NCI-H226 (cell line): ENCODE data around the gene PRR19.

ENCODE experiments used
- DNase-seq: peaks from one replicate; pipeline ENCODE4 v3.0.0-alpha.2; 2015

PRR19 gene

DNA sequence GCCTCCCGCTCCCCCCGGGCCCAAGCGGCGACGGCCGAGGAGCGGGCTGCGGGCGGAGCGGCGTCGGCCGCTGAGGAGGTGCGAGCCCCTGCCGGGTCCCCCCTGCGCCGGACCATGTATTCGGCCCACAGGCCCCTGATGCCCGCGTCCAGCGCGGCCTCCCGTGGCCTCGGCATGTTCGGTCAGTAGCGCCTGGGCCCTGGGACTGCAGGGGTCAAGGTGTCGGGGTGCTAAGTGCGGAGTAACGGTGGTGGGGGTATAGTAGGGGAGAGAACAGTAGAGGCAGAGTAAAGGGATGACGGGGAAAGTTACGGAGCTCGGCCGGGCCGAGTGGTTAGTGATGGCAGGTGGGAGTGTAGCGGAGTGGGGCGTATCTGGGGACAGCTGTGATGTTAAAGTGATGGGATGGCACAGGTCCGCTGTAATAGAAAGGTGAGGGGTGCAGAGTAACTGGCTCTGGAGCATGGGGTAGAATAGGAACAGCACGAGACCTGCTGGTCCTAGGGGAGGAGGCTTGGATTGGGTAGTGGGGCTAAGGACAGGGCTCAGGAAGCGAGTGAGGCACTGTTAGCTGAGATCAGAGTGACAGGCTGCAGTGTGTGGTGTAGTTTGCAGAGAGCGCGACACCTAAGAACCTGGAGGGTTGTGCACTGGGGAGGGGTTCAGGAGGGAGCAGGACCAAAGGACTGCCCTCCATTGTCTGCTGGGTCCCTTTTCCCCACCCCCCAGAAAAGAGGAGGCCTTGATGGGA, 17.2 kb upstream of the PRR19 start:
- no peak for DNase-seq

DNA sequence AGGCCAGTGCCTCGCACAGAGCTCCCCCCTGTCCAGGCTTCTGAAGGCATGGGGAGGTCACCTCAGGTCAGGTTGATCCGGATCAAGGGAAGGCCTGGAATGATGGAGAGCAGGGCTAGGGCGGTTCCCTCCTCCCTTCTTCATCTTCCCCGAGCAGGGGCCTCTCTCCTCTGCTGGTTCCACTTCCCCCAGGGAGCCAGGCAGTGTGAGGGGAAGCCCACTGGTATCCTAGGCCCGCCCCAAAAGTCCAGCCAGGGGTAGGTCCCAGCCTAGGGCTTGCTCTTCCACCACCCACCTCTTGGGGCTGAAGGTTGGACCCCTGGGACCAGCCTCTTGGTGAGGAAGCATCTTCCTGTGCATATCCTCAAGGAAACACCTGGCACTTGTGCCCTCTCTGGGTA, 16.4 kb upstream of the PRR19 start:
- DNase-seq, result no peak

DNA sequence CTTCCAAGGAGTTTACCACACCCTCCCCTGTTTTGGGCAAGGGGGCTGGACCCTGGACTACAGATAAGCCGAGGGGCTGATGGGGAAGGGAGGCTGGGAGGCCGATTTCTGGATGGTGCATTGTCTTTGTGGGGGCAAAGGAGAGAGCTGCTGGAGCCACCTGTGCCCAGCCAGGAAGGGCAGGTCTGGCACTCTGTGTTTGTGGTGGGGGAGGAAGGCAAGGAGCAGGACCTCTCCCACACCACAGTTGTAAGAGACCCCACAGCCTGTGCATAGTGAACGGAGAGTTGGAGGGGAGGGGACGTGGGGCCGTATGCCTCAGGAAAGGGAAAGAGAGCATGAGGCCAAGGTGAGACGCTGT, 16.0 kb upstream of the PRR19 start:
- no peak for DNase-seq

DNA sequence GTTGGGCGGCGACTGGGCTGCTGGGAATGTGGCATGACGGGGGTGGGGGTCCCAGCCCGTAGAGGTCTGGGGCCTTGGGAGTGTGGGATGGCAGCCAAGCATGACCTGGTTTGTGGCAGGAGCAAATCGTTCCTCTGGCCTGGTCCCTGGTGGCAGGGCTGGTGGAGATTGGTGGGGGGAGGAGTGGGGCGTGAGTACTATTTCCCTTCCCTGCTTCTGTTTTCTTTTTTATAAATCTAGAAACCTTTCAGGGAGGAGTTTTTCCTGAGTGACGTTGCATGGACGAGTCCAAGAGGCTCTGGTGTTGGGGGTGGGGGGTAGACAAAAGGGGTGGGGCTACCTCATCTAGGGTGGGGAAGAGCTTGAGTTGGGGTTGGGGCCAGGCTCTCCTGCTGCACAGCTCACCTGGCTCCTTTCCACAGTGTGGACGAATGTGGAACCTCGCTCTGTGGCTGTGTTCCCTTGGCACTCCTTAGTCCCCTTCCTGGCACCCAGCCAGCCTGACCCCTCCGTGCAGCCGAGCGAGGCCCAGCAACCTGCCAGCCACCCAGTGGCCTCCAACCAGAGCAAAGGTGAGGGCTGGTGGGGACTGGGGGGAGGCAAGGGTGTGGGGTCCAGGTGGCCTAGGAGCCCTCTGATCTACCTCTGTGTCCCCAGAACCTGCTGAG, 15.4 kb upstream of the PRR19 start:
- no peak for DNase-seq

DNA sequence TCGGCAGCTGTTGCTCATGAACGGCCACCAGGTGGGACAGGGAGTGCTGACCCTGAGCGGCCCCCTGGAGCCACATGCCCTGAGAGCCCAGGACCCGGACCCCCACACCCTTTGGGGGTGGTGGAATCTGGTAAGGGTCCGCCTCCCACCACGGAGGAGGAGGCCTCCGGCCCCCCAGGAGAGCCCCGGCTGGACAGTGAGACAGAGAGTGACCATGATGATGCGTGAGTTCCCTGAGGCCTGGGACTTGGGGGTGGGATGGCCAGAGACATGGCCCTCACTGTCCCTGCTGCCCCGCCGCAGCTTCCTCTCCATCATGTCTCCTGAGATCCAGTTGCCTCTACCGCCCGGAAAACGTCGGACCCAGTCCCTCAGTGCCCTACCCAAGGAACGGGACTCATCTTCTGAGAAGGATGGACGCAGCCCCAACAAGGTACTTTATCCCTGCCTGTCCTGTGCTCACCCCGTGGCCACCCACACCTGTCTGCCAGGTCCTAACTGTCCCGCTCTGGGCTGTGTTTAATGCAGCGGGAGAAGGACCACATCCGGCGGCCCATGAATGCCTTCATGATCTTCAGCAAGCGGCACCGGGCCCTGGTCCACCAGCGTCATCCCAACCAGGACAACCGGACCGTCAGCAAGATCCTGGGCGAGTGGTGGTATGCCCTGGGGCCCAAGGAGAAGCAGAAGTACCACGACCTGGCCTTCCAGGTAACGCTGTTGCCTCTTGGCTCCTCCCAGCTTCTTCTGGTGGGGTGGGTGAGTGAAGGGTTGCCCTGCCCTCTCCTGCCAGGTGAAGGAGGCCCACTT, 14.7 kb upstream of the PRR19 start:
- no peak for DNase-seq

DNA sequence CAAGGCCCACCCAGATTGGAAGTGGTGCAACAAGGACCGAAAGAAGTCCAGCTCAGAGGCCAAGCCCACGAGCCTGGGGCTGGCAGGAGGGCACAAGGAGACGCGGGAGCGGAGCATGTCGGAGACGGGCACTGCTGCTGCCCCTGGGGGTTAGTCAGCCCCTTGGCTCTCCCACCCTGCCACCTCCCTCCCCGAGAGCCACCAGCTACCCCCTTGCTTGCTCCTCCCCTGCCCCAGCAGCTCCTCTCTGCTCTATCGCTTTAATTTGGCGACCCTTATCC, 14.2 kb upstream of the PRR19 start:
- no peak for DNase-seq

DNA sequence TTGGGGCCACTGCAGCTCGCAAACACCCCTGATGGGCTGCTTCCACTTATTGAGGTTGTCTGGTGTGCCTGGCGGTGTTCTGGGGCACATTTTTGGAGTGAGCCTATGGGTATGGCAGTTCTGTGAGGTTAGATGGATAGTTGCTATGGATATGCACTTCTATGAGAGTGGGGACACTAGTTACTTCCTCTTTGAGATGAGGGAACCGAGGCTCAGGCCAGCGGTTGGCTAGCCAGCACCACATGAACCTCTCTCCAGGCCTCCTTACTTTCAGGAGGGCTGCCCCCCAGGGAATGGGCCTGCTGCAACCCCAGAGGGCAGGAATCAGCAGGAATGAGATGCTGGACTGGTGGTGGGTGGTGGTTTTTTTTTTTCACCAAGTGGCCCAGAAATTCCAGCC, 13.5 kb upstream of the PRR19 start:
- no peak for DNase-seq

DNA sequence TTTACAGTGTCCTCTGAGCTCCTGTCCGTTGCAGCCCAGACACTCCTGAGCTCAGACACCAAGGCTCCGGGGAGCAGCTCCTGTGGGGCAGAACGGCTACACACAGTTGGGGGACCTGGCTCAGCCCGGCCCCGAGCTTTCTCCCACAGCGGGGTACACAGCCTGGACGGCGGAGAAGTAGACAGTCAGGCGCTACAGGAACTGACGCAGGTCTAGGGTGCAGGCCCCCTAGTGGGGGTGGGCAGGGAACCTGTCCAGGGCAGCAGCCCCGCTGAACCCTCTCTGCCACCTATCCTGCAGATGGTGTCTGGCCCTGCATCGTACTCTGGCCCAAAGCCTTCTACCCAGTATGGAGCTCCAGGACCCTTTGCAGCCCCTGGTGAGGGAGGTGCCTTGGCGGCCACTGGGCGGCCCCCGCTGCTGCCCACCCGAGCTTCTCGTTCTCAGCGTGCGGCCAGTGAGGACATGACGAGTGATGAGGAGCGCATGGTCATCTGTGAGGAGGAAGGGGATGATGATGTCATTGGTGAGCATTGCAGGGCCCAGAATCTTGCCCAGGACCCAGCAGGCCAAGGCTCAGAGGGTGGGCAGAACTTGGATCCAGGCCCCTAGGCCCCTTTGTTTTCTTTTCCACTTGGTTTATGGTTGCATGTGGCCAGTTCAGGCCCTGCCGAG, 12.9 kb upstream of the PRR19 start:
- no peak for DNase-seq

DNA sequence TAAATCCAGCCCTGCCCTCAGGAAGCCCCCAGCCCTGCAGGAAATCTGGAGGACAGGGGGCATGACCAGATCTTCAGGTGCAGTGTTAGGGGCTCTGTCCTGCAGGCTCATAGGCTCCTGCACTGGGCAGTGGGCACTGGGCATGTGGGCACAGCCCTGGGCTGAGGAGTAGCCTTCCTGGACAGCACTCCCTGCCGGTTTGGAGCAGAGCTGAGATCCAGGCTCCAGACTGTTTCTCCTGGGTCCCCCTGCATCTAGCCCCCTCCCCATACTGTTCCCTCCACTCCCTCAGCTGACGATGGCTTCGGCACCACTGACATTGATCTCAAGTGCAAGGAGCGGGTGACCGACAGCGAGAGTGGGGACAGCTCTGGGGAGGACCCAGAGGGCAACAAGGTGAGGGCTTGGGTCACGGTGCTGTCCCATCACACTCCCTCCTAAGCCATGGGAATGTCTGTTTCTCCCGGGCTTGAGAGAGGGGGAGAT, 12.3 kb upstream of the PRR19 start:
- DNase-seq, result no peak

DNA sequence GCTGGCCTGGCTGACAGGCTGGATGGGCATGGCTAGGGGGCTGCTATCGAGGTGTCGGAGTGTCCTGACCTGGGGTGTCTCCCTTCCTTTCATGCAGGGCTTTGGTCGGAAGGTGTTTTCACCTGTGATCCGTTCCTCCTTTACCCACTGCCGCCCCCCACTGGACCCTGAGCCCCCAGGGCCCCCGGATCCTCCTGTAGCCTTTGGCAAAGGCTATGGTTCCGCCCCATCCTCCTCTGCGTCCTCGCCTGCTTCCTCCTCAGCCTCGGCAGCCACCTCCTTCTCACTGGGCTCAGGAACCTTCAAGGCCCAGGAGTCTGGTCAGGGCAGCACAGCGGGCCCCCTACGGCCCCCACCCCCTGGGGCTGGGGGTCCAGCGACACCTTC, 11.8 kb upstream of the PRR19 start:
- DNase-seq, result no peak

DNA sequence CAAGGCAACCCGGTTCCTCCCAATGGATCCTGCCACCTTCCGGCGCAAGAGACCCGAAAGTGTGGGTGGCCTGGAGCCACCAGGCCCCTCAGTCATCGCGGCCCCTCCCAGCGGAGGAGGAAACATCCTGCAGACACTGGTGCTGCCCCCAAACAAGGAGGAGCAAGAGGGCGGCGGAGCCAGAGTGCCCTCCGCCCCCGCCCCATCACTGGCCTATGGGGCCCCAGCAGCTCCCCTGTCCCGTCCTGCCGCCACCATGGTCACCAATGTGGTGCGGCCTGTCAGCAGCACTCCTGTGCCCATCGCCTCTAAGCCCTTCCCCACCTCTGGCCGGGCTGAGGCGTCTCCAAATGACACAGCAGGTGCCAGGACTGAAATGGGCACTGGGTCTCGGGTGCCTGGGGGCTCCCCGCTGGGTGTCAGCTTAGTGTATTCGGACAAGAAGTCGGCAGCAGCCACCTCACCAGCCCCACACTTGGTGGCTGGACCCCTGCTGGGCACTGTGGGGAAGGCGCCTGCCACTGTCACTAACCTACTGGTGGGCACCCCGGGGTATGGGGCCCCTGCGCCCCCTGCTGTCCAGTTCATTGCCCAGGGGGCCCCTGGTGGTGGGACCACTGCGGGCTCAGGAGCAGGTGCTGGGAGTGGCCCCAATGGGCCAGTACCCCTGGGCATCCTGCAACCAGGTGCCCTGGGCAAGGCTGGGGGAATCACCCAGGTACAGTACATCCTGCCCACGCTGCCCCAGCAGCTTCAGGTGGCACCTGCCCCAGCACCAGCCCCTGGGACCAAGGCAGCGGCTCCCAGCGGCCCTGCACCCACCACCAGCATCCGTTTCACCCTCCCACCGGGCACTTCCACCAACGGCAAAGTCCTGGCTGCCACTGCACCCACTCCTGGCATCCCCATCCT, 11.2 kb upstream of the PRR19 start:
- DNase-seq, result no peak

DNA sequence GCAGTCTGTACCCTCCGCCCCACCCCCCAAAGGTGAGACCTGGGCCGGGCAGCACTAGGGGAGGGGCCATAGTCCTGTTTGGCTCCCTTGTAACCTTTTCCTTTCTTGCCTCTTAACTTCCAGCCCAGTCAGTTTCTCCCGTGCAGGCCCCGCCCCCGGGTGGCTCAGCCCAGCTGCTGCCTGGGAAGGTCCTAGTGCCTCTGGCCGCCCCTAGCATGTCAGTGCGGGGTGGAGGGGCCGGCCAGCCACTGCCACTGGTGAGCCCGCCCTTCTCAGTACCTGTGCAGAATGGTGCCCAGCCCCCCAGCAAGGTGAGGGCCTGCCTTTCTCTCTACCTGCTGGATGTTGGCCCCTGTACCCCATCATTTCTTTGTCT, 10.5 kb upstream of the PRR19 start:
- no peak for DNase-seq

DNA sequence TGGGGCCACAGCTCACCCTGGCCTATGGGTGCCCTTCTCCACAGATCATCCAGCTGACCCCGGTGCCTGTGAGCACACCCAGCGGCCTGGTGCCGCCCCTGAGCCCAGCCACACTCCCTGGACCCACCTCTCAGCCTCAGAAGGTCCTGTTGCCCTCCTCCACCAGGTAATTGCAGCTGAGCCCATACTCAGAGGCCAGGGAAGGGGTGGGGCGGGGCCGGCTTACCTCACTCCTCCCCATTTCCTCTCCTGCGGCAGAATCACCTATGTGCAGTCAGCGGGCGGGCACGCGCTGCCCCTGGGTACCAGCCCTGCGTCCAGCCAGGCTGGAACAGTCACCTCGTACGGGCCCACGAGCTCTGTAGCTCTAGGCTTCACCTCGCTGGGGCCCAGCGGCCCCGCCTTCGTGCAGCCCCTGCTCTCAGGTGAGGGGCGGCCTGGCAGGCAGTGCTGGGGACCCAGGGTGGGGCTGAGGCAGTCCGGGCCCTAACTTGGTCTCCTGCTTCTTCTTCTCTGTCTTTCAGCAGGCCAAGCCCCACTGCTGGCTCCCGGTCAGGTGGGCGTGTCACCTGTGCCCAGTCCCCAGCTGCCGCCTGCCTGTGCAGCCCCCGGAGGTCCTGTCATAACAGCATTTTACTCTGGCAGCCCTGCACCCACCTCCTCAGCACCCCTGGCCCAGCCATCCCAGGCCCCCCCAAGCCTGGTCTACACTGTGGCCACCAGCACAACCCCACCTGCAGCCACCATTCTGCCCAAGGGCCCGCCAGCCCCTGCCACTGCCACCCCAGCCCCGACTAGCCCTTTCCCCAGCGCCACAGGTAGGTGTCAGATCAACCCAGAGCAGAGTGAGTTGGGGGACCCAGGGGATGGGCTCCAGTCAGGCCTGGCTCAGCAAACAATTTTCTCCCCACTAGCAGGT, 9.6 kb upstream of the PRR19 start:
- no peak for DNase-seq

DNA sequence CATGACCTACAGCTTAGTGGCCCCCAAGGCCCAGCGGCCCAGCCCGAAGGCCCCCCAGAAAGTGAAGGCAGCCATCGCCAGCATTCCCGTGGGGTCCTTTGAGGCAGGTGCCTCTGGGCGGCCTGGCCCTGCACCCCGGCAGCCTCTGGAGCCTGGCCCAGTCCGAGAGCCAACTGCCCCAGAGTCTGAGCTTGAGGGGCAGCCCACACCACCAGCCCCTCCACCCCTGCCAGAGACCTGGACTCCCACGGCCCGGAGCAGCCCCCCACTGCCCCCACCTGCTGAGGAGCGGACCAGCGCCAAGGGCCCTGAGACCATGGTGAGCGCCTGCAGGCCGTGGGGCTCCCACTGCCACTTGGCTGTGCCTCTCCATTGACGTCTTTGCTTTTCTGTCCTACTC, 9.0 kb upstream of the PRR19 start:
- no peak for DNase-seq

DNA sequence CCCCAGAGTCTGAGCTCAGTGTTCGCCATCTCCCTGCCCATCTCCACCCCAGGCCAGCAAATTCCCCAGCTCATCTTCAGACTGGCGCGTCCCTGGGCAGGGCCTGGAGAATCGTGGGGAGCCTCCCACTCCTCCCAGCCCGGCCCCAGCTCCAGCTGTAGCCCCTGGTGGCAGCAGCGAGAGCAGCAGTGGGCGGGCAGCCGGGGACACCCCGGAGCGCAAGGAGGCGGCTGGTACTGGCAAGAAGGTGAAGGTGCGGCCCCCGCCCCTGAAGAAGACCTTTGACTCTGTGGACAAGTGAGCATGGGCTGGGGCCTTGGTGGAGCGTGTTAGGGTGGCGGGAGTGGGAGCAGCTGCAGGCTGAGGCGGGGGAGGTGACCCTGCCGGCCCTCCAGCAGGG, 8.4 kb upstream of the PRR19 start:
- no peak for DNase-seq

DNA sequence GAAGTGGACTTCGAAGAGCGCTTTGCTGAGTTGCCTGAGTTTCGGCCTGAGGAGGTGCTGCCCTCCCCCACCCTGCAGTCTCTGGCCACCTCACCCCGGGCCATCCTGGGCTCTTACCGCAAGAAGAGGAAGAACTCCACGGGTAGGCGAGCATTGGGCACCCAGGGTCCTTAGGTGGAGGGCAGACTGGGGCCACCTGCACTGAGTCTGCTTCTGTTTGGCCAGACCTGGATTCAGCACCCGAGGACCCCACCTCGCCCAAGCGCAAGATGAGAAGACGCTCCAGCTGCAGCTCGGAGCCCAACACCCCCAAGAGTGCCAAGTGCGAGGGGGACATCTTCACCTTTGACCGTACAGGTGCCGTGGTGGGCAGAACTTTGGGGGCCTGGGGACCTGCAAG, 8.0 kb upstream of the PRR19 start:
- DNase-seq, result no peak

DNA sequence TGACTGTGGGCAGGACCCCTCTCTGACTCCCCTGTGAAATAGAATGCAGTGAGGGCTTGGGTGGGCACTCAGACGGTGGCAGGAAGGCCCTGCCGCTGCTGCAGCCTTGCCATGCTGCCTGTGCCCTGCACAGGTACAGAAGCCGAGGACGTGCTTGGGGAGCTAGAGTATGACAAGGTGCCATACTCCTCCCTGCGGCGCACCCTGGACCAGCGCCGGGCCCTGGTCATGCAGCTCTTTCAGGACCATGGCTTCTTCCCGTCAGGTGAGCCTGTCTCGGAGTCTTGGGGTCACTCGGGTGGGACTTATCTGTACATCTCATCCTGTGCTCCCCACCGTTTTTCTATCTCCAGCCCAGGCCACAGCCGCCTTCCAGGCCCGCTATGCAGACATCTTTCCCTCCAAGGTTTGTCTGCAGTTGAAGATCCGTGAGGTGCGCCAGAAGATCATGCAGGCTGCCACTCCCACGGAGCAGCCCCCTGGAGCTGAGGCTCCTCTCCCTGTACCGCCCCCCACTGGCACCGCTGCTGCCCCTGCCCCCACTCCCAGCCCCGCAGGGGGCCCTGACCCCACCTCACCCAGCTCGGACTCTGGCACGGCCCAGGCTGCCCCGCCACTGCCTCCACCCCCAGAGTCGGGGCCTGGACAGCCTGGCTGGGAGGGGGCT, 7.3 kb upstream of the PRR19 start:
- no peak for DNase-seq

DNA sequence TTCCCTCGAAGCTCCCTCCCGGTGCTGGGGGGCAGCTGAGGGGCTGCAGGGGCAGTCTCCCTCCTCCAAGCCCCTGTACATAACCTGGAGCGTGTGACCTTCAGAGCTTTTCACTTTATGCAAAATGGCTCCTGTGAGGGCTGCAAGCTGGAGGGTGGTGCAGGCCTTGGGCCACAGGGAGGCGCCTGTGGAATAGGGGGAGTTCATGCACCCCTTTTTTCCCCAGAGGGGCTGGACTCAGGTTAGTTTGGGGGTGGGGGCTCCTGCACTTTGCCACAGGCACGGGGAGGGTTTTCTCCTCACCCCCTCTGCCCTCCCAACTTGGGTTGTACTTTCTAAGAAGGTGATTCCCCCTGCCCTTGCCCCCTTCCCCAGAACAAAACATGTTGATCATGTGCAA, 6.6 kb upstream of the PRR19 start:
- no peak for DNase-seq

DNA sequence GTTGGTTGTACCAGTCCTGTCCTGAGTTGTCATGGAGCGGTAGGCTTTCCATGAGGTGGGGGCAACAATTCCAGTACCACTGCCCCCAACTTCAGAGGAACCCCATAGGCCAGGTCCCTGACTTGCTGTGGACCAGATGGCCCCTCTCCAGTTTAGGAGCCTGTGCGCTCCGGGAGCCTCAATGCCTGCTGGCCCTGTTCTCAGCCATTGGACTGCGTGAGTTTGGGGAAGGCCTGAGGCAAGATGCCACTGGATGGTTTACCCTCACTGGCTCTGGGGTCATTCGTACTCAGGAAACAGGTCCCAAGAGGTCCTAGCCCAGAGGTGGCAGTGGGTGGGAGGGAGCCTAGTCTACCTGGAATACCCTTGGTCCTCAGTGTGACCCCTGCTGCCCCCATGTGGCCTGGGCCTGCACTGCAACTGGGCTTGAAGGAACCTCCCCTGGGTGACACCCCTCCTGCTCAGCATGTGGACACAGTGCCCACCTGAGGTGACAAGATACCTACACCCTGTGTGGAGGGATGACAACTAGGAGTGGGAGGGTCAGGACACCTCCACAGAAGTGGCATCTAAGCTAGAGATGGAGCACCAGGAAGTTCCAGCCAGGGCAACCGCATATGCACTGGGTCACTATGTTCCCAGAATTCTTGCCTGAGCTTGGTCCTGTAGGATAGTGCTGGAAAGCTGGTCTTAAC, 6.0 kb upstream of the PRR19 start:
- no peak for DNase-seq

DNA sequence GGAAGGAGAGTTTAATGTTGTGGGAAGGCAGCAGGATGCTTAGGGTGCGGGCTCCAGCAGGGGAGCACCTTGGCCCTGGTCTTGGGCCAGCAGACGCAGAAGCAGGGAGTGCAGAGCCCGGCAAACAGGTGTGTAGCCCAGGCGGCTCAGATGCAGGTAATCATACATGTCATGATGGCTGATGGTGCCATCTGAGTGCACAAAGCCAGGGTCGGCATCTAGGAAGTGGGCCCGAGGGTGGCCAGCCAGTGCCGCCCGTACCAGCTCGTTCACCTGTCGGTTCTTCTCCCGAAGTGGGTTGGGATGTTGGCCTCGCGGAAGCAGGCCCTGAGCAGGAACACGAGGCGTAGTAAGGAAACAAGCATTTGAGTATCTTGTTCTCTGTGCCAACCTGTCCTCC, 4.9 kb upstream of the PRR19 start:
- DNase-seq, result no peak
